SU-DHL-6 (cell line): ENCODE results near the gene OR8K5.

Experiments
- CTCF ChIP-seq: fragments of 200-600 bp; sonication (generic); IDR thresholded peaks from one replicate; pipeline ENCODE4 v1.5.1; 2017; ENCODE audit warnings: antibody characterized with exemption, mild to moderate bottlenecking, low read length, moderate library complexity; ENCODE audit not compliant: insufficient read depth, poor library complexity, severe bottlenecking
- EZH2phosphoT487 ChIP-seq: fragments of 200-600 bp; sonication (generic), shearing (Covaris generic); conservative IDR thresholded peaks from 2 replicates; pipeline ENCODE4 v1.6.1; 2018; ENCODE audit warnings: mild to moderate bottlenecking, antibody characterized with exemption, low read length, moderate library complexity, mixed read lengths

- TF ChIP-seq EZH2phosphoT487 (no peak), CTCF (no peak)
Measured at GRCh38 chr11:56163804-56164203, 3.7 kb upstream of the OR8K5 start.
